ENCODE results near the gene GABRD.
"Not testable (repeated sequence)": the region's sequence is repeated elsewhere in the genome, so short reads cannot be mapped to it uniquely, and the experiment has no call there.

Gene GABRD, protein sequence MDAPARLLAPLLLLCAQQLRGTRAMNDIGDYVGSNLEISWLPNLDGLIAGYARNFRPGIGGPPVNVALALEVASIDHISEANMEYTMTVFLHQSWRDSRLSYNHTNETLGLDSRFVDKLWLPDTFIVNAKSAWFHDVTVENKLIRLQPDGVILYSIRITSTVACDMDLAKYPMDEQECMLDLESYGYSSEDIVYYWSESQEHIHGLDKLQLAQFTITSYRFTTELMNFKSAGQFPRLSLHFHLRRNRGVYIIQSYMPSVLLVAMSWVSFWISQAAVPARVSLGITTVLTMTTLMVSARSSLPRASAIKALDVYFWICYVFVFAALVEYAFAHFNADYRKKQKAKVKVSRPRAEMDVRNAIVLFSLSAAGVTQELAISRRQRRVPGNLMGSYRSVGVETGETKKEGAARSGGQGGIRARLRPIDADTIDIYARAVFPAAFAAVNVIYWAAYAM

DNA sequence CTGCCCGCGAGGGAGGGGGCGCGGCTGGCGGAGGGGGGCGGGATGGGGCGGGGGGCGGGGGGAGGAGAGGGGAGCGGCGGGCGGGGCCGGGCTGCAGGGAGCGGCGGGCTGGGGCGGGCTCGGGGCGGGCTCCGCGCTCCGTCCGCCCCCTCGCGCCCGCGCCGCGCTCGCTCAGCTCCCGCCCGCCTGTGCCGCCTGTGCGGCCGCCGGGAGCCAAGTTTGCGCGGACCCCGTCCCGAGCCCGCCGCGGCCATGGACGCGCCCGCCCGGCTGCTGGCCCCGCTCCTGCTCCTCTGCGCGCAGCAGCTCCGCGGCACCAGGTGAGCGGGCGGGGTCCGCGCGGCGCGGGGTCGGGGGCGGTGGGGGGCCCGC lies at the start of gene GABRD:
Gene GABRD (plus strand): TSS at position 174 of the 372 bp plus-strand sequence. CDS start 79 bp downstream, at position 253.
- DNase-seq = no peak

DNA sequence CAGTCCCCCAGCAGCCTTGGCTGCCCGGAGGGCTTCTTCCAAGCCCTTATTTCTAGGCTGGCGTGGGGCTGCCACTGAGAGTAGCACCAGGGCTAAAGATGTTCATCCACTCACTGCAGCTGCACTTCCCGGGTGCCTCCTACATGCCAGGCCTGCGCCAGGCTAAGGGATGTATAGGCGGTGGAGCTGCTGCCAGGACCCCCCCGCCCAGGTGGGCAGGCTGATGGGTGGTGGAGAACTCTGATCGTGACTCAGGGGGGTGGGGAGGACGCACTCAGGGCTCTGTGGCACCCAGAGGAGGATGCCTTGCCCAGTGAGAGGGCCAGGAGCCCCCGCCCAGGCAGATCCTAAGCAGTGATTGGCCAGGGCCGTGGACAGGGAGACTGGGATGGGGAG lies 49.6 kb upstream of the GABRD start:
- no peak for DNase-seq

DNA sequence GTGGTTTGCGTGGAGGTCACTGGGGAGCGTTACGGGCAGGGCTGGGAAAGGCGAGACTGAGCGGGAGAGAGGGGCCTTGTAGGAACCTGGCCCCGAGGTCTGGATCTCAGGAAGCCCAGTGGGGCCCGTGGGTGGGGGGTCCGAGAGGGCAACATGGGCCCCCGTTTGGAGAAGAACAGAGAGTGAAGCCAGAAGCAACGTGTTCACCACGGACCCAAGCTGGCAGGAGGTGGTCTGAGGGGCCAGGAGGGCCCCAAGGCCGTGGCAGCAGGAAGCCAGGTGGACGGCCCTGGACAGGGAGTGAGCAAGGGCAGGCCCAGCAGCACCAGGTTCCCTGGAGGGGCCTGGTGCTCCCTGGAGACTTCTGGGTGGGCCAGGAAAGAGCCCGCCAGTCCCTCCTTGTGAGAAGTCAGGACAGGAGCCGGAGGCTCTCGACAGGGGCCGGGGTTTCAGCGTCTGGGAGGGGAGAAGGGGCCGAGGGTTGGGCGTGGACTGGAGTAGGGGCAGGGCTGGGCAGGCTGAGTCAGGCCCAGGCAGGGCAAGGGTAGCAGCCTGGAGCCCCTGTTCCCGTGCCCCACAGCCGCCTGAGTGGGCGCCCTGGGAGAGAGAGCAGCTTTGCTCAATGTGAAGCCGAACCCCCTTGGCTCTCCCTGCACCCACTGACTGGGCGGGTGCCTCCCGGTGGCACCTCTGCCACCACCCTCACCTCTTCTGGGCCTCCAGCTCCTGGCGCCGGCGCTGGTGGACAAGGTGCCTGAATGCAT lies 49.0 kb upstream of the GABRD start:
- DNase-seq = no peak

DNA sequence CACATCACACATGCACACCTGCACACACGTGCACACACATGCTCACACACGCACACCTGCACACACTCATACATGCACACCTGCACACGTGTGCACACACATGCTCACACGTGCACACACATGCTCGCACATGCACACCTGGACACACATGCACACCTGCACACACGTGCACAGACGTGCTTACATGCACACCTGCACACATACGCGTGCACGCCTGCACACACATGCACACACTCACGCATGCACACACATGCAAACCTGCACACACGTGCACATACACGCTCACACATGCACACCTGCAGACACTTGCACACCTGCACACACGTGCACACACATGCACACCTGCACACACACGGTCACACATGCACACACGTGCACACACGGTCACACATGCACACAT lies 48.1 kb upstream of the GABRD start:
- DNase-seq = no peak

DNA sequence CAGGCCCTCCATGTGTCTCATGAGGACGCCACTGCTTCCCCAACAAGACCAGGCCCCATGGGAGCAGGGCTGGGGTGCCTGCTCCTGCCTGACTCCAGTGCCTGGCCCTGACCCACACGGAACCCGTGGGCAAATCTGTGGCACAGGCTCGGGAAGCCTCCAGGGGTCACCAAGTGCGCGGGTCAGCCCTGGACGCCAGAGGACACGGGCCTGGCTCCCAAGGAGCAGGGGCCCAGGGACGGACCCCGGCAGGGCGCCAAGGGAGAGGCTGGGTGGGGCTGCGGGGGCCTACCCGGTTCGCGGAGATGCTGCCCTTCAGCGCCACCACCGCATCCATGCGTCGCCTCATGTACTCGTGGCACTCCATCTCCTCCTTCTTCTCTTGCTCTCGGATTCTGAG lies 47.5 kb upstream of the GABRD start:
- DNase-seq = no peak

DNA sequence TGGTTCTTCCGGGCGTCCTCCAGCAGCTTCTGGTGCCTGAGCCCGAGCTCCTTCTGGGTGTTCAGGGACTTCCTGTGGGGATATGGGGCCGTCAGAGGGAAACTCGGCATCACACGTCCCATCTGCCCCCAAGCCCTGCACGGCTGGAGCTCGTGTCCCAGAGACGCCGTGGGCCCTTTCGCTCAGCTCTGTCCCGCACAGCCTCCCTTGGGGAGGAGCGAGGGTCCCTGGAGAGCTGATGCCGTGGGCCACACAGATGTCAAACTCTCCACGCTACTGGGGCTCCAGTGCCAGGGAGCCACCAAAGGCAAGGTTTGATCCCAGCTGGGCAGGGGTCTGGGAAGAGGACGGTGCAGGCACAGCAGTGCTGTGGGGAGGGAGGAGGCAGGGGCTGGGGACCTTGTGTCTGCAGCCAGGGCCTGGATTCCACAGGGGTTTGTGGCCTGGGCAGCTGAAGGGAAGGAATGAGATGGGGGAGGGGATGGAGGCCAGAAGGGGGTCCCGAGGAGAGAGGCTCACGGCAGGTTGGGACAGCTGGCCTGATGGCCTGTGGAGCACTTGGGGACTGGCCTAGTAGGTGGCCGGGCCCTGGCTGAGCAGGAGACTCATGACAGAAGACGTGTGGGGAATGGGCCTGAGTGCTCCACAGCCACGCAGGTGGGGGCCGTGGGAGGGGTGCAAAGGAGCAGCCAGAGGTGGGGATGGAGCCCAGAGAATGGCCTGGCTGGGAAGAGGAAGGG lies 46.0 kb upstream of the GABRD start:
- DNase-seq = no peak

DNA sequence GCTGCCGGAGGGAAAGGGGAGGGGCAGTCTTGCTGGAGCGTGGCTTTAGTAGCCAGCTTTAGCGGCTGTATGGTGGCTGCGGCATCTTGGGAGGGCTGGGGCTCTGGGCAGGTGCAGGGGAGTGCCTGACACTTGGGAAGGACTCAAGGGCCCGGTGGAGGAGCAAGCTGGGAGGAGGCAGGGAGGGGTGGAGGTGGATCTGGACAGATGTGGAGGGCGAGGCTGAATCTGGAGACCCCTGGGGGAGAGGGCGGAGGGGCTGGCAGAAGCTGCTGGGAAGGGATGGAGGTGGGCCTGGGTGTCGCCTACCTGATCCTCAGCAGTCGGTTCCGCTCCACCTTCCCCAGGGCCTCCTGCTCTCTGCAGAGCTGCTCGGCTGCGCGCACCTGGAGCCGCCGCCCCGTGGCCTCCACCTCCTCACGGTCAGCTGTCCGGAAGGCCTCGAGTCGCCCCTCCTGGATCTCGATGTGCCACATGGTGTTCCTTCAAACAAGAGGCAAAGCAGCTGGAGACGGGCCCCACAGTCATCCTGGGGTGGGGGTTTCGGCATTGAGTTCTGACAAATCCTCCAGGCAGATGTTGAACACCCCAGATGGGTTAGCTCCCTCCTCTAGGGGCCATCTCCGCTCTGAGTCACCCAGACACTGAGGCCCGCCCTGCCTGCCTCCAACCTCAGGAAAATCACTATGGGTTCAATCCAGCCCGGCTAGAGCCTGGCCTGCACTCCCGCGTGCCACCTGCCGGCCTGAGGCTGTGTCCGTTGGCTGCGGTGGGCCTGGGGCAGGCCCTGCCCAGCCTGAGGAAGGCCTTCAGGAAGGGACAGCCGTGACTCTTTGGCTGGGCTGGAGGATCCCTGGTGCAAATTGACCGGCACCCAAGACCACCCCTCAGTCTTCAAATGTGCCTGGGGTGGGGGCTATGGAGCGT lies 45.2 kb upstream of the GABRD start:
- DNase-seq = no peak

DNA sequence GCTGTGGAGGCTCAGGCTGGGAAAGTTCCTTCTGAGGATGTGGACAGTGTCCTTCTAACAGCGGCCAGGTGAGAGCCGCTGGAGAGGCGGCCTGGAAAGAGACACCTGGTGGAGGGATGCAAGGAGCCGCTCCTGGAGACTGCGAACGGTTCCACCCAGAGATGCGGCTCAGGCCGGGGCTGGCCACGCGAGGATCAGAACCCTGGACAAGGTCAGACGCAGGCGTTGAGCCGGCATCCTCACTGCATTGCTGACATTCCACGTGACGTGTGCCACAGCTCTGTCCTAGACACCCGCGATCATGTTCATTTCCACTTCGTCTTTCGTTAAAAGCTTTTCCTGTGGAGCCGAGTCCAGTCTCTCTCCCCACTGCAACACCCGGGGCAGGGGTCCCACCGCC lies 44.3 kb upstream of the GABRD start:
- DNase-seq = no peak

DNA sequence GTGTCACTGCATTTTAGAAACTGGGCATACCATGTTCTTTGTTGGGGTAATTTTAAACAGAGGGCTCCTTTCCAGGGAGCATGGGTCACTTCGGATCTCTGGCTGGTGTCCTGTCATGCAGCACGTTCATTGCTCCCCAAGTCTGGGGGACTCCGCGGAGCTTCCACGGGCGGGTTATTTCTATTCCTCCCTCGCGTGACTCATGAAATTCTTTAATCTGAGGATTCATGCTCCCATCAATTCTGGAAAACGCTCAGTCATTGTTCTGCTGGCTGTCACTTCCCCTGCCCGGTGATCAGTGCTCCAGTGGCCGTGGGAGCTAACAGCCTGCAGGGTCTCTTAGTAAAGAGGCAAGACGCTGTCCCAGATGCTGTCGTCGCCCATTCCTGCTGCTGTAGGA lies 43.6 kb upstream of the GABRD start:
- DNase-seq = no peak

DNA sequence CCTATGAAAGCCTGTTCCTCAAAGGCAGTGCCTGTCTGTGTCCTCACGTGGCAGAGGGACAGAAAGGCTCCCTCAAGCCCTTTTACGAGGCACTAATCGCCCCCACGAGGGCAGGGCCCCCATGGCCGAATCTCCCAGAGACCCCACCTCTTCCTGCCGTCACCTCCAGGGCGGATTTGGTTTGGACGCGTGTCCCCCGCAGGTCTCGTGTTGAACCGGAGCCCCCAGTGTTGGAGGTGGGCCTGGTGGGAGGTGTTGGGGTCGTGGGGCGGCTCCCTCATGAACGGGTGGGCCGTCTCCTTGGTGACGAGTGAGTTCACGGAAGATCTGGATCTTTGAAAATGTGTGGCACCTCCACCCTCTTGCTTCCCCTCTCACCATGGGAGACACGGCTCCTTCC lies 43.1 kb upstream of the GABRD start:
- DNase-seq = no peak

DNA sequence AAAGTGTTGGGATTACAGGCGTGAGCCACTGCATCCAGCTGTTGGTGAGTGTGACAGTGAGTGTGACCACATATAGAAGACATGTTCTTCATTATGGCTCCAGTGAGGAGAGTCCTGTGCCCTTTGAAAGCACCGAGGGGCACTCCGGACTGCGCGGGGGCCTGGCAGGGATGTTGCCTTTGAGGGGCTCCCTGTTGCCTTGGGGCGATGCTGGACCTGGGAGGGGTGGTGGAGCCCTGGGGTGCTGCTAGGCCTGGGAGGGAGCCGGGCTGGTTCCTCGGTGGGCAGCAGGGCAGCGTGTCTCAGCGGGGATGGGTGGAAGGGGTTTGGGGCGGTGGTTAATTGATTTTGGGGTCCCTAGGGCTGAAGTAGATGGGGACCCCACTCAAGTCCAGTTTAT lies 41.0 kb upstream of the GABRD start:
- no peak for DNase-seq

DNA sequence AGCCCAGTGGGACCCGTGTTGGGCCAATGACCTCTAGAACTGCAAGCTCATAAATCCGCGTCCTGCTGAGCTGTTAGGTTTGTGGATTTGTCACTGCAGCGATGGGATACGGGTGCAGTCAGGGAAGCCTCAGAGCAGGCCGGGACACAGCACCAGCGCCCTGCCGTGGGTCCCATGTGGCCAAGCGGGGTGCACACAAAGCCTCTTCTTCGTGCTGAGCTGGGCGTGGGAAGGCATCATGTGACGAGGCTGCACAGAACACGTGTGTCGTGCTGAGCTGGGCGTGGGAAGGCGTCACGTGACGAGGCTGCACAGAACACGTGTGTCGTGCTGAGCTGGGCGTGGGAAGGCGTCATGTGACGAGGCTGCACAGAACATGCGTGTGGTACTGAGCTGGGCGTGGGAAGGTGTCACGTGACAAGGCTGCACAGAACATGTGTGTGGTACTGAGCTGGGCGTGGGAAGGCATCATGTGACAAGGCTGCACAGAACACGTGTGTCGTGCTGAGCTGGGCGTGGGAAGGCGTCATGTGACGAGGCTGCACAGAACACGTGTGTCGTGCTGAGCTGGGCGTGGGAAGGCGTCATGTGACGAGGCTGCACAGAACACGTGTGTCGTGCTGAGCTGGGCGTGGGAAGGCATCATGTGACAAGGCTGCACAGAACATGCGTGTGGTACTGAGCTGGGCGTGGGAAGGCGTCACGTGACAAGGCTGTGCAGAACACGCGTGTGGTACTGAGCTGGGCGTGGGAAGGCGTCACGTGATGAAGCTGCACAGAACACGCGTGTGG lies 40.3 kb upstream of the GABRD start:
- not testable (repeated sequence) for DNase-seq

DNA sequence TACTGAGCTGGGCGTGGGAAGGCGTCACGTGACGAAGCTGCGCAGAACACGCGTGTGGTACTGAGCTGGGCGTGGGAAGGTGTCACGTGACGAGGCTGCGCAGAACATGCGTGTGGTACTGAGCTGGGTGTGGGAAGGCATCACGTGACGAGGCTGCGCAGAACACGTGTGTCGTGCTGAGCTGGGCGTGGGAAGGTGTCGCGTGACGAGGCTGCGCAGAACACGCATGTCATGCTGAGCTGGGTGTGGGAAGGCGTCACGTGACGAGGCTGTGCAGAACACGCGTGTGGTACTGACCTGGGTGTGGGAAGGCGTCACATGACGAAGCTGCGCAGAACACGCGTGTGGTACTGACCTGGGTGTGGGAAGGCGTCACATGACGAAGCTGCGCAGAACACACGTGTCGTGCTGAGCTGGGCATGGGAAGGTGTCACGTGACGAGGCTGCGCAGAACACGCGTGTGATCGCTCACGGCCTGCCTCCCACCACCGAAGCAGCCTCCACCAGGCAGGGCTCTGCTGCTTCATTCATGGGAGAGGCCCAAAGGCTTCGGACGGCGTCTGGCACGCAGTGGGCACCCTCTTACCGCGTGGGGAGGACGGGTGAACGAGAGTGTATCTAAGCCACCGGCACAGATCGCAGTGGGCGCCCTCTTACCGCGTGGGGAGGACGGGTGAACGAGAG lies 39.5 kb upstream of the GABRD start:
- no peak for DNase-seq

DNA sequence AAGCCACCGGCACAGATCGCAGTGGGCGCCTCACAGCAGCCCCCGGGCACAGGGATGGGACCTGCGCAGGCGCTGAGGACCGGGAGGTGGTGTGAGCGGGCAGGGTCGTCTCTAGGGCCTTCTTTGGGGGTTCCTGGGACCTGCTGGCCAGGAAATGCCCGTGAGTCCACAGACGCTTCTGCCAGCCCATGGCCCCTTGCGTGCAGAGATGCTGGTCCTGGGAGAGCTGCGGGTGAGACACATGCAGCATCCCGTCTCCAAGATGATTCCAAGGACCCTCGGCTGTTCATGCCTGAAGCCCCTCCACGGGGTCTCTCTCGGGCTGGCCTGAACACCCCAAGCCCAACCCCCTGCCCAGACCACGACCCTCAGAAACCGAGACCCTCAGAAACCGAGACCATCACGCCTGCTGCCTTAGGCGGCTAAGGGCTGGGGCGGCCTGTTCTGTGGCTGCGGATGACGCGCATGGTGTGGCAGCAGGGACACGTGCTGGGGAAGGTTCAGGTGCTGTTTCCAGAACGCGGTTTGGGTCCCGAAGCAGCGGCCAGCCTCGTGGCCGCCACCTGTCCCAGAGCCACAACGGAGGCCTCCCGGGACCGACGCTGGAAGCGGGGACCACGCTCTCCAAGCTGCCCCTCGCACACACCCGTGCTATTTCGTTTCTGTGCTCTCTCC lies 38.5 kb upstream of the GABRD start:
- DNase-seq = no peak

DNA sequence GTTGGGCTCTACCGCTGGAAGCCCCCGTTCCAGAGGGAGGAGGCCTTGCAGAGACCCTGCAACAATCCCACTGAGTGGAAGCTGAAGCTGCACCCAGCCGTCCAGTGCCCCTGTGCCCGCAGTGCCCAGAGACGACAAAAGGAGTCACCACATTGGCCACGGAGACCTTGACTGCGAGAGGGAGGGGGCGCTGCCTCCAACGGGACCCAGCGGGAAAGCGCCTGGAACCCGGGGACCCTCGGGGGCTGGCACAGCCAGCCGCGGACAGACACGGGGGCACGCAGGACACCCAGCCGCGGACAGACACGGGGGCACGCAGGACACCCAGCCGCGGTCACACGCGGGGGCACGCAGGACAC lies 38.0 kb upstream of the GABRD start:
- no peak for DNase-seq

DNA sequence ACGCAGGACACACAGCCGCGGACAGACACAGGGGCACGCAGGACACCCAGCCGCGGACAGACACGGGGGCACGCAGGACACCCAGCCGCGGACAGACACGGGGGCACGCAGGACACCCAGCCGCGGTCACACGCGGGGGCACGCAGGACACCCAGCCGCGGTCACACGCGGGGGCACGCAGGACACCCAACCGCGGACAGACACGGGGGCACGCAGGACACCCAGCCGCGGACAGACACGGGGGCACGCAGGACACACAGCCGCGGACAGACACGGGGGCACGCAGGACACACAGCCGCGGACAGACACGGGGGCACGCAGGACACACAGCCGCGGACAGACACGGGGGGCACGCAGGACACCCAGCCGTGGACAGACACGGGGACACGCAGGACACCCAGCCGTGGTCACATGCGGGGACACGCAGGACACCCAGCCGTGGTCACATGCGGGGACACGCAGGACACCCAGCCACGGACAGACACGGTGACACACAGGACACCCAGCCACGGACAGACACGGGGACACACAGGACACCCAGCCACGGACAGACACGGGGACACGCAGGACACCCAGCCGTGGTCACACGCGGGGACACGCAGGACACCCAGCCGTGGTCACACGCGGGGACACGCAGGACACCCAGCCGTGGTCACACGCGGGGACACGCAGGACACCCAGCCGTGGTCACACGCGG lies 37.4 kb upstream of the GABRD start:
- DNase-seq = not testable (repeated sequence)

DNA sequence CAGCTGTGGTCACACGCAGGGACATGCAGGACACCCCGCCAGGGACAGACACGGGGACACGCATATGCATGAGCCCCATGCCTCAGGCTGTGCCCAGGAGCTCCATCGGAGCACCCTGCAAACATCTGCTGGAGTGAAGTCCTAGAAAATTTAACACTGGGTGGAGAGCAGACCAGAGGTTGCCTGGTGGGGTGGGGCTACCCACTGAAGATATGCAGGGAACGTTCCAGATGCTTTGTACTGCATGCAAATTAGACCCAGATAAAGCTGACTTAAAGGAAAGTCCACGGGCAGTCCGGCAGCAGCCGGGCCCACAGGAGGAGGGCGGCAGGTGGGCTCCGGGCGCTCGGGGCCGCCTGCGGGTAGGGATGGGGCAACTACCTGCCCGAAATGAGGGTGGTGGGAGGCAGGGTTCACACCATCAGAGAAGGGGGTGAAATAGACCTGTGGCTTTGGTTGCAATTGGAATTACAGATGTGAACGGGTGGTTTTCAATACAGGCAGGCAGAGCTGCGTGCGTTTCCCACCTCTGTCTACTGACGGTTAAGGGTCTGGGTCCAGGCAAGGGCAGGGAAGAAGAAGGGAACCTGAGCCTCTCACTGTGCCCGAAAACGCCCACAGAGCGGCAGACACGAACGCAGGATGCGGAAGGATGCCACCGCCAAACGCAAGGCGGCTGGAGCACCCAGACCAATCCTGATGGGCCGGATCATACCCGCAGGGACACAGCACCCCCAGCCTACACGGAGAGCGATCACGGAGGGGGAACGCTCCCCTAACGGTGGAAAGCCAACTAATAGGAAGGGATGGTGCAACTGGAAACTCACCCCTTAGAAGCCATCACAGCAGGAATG lies 36.5 kb upstream of the GABRD start:
- no peak for DNase-seq

DNA sequence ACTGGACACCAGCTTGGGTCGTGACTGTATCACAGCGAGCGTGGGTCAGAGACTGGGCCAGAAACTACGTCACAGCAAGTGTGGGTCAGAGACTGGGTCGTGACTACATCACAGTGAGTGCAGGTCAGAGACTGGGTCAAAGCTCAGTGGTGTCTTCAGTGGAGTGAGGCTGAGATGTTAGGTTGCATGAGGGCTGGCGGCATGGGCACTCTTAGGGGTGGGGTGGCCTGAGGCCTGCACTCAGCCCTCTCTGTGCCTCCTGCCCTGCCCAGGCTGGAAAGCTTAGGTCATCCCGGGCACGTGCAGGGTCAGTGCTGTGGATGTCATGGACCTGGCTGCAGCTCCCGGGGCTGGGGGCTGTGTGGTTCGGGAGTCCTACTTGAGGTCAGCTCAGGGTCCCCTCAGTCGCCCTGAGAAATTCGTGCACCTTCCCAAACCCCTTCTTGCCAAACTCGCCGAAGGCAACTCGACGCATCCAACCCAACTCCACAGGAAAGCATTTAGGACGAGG lies 34.5 kb upstream of the GABRD start:
- DNase-seq = no peak

All from CD4-positive, alpha-beta T cell treated with Interferon alpha-2 for 1 hour (primary cell).